Naive thymus-derived CD4-positive, alpha-beta T cell (primary cell): Measurements from ENCODE around the gene BCAS3. TPM values are rescaled to one million over a fixed set of nuclear protein-coding genes. Genes with fewer than 3 reads are reported as not detected.

Source experiments
- ATAC-seq: fragments of 150-1000 bp; cut with Tn5 transposase; 2 replicates; pipeline ENCODE4 v1.10.0; 2021; ENCODE audit warnings: mild to moderate bottlenecking, moderate library complexity
- CTCF ChIA-PET: fragments of 350-600 bp; sonication (Branson Sonifier 250); formaldehyde crosslinking; loops from one replicate; lab custom pipeline; 2021; ENCODE audit warnings: antibody characterized with exemption; lab: Charles Lee
- POLR2A ChIA-PET: fragments of 350-600 bp; sonication (Branson Sonifier 250); formaldehyde crosslinking; loops from one replicate; lab custom pipeline; 2021; ENCODE audit warnings: antibody characterized with exemption, inconsistent platforms; lab: Charles Lee
- DNase-seq, 9 donors: peaks; one replicate each; pipeline versions ENCODE4 v3.0.0 to v3.0.0-alpha.2; 2020 to 2022; ENCODE audit warnings: mixed read lengths in 1 of 9
- H3K27ac ChIP-seq: one replicate; pipeline ENCODE4 v1.7.0; 2013; ENCODE audit warnings: mild to moderate bottlenecking, low read depth, low read length, moderate library complexity
- H3K27me3 ChIP-seq, 2 donors: one replicate each; pipeline ENCODE4 v1.7.0; 2013; ENCODE audit warnings: low read length in 2 of 2, mild to moderate bottlenecking in 2 of 2, moderate library complexity in 2 of 2; ENCODE audit not compliant: control insufficient read depth in 2 of 2, insufficient read depth in 2 of 2
- H3K36me3 ChIP-seq, 3 experiments: 1 replicate in 2 of 3; 2 replicates in 1 of 3; pipeline ENCODE4 v1.7.0; 2013; ENCODE audit warnings: low read length in 3 of 3, mild to moderate bottlenecking in 3 of 3, moderate library complexity in 1 of 3; ENCODE audit not compliant: insufficient read depth in 3 of 3, control insufficient read depth in 2 of 3
- H3K4me1 ChIP-seq, 2 donors: one replicate each; pipeline ENCODE4 v1.7.0; 2013; ENCODE audit warnings: low read length in 2 of 2, mild to moderate bottlenecking in 2 of 2, moderate library complexity in 1 of 2; ENCODE audit not compliant: control insufficient read depth in 2 of 2, insufficient read depth in 2 of 2
- H3K4me3 ChIP-seq: 2 replicates; pipeline ENCODE4 v1.7.0; 2013; ENCODE audit warnings: mild to moderate bottlenecking, low read length
- H3K9me3 ChIP-seq, 3 experiments: 1 replicate in 2 of 3; 2 replicates in 1 of 3; pipeline ENCODE4 v1.7.0; 2013; ENCODE audit warnings: low read length in 3 of 3; ENCODE audit not compliant: control insufficient read depth in 2 of 3
- H3K27ac Mint-ChIP-seq, 9 donors: one replicate each; pipeline ENCODE4 v1.8.0; 2020 to 2022; ENCODE audit warnings: mixed read lengths in 9 of 9, mild to moderate bottlenecking in 8 of 9, moderate library complexity in 5 of 9, inconsistent platforms in 2 of 9
- H3K27me3 Mint-ChIP-seq, 5 donors: one replicate each; pipeline ENCODE4 v1.8.0; 2021 to 2022; ENCODE audit warnings: mixed read lengths in 5 of 5, mild to moderate bottlenecking in 1 of 5
- H3K36me3 Mint-ChIP-seq, 5 donors: one replicate each; pipeline ENCODE4 v1.8.0; 2020 to 2022; ENCODE audit warnings: mixed read lengths in 5 of 5, mild to moderate bottlenecking in 3 of 5, inconsistent platforms in 1 of 5
- H3K4me1 Mint-ChIP-seq, 7 donors: one replicate each; pipeline ENCODE4 v1.8.0; 2020 to 2022; ENCODE audit warnings: mixed read lengths in 7 of 7, mild to moderate bottlenecking in 3 of 7, inconsistent platforms in 1 of 7
- H3K4me3 Mint-ChIP-seq, 10 donors: one replicate each; pipeline ENCODE4 v1.8.0; 2020 to 2022; ENCODE audit warnings: mild to moderate bottlenecking in 10 of 10, mixed read lengths in 10 of 10, moderate library complexity in 6 of 10, inconsistent platforms in 2 of 10
- H3K9me3 Mint-ChIP-seq, 11 donors: one replicate each; pipeline ENCODE4 v1.8.0; 2020 to 2022; ENCODE audit warnings: mixed read lengths in 11 of 11, mild to moderate bottlenecking in 4 of 11, inconsistent platforms in 1 of 11, moderate library complexity in 1 of 11
- intact Hi-C, 2 donors: fragments of 100-400 bp; cut with micrococcal nuclease; formaldehyde crosslinking; loops; one replicate each; pipeline ENCODE4 v1.15.1; 2023
- polyA plus RNA-seq, 2 donors: library from polyadenylated mRNA; unstranded; fragments of 300-500 nt; fragmentation: Illumina TruSeq; gene quantifications; one replicate each; pipeline ENCODE4 v1.2.3, GENCODE V29; 2021
- total RNA-seq, 6 experiments: library from RNA in 5 of 6; stranded (reverse) in 5 of 6; gene quantifications; 1 replicate in 5 of 6; 2 replicates in 1 of 6; pipeline ENCODE4 v1.2.3 and lab custom pipeline; 2021 to 2026

Gene BCAS3
- total and polyA plus RNA-seq, 7 experiments from 2014 or later: 18.4 to 57.8 (median 37.5) TPM

GRCh38 chr17:61253362-61253761 is 575.7 kb downstream of the BCAS3 start:
- H3K27ac Mint-ChIP-seq: no peak overlapping the region
- no peak for DNase-seq
- no peaks in the 10 kb centered on the region for H3K4me1 ChIP-seq
- no peaks in the 10 kb centered on the region for H3K27me3 ChIP-seq
- H3K4me3 ChIP-seq: no peak overlapping the region
- H3K27ac ChIP-seq: no peak overlapping the region
- H3K9me3 ChIP-seq: no peaks in the 10 kb centered on the region
- no peaks in the 10 kb centered on the region for H3K27me3 Mint-ChIP-seq
- H3K36me3 Mint-ChIP-seq: peaks cover 0 to 9% (median 0%) of the 10 kb centered on the region in 5 donors
- ATAC-seq: no peak
- CTCF ChIA-PET: no interaction called here
- H3K4me3 Mint-ChIP-seq: no peak overlapping the region
- intact Hi-C loops: no loop called here
- peaks cover 0 to 27% (median 8%) of the 10 kb centered on the region in 7 donors for H3K4me1 Mint-ChIP-seq
- POLR2A ChIA-PET: no interaction called here
- H3K9me3 Mint-ChIP-seq: peaks cover 0 to 1% (median 0%) of the 10 kb centered on the region in 11 donors
- H3K36me3 ChIP-seq: no peaks in the 10 kb centered on the region

- intact Hi-C loops: no loop called here
- H3K4me1 ChIP-seq: no peaks in the 10 kb centered on the region
- ChIA-PET CTCF (no interaction called here), POLR2A (no interaction called here)
- H3K27ac ChIP-seq: no peak overlapping the region
- Mint-ChIP-seq H3K27ac (no peak overlapping the region), H3K4me3 (no peak overlapping the region), H3K9me3 (peaks cover 0 to 1% (median 0%) of the 10 kb centered on the region in 11 donors), H3K27me3 (no peaks in the 10 kb centered on the region), H3K36me3 (peaks cover 0 to 9% (median 0%) of the 10 kb centered on the region in 5 donors), H3K4me1 (peaks cover 0 to 25% (median 8%) of the 10 kb centered on the region in 7 donors)
- H3K27me3 ChIP-seq: no peaks in the 10 kb centered on the region
- no peaks in the 10 kb centered on the region for H3K36me3 ChIP-seq
- no peak overlapping the region for H3K4me3 ChIP-seq
- DNase-seq: no peak
- no peak for ATAC-seq
- H3K9me3 ChIP-seq: no peaks in the 10 kb centered on the region
Observed at GRCh38 chr17:61253937-61254574, 576.4 kb downstream of the BCAS3 start.

DNA sequence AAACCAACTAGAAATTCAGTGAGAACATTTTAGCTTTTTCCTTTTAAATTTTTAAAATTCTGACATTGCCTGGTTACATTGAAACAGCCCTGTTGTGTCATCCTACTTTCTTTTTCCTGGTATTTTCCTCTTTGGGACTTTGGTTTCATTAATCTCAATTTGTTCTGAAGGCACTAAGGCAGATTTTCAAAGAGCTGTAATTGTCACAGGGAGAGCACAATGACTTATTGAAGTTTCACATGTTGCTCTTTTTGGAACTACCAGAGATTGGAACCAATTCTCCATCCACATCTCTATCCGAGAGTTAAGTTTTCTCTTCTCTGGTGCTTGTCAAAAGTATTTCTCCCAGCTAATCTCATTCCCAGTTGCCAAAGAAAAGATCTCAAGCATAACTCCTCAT is 577.3 kb downstream of the BCAS3 start:
- peaks cover 0 to 25% (median 8%) of the 10 kb centered on the region in 7 donors for H3K4me1 Mint-ChIP-seq
- Histone ChIP-seq H3K36me3 (no peaks in the 10 kb centered on the region), H3K27ac (no peak overlapping the region), H3K27me3 (no peaks in the 10 kb centered on the region), H3K4me3 (no peak overlapping the region), H3K4me1 (no peaks in the 10 kb centered on the region), H3K9me3 (no peaks in the 10 kb centered on the region)
- no peak for DNase-seq
- ChIA-PET POLR2A (no interaction called here), CTCF (no interaction called here)
- H3K27ac Mint-ChIP-seq: no peak overlapping the region
- H3K9me3 Mint-ChIP-seq: peaks cover 0 to 1% (median 0%) of the 10 kb centered on the region in 11 donors
- peaks cover 0 to 9% (median 0%) of the 10 kb centered on the region in 5 donors for H3K36me3 Mint-ChIP-seq
- no peak for ATAC-seq
- intact Hi-C loops: no loop called here
- H3K27me3 Mint-ChIP-seq: no peaks in the 10 kb centered on the region
- no peak overlapping the region for H3K4me3 Mint-ChIP-seq

- Histone ChIP-seq H3K36me3 (no peaks in the 10 kb centered on the region), H3K27ac (no peak overlapping the region), H3K27me3 (no peaks in the 10 kb centered on the region), H3K9me3 (no peaks in the 10 kb centered on the region), H3K4me3 (no peak overlapping the region), H3K4me1 (no peaks in the 10 kb centered on the region)
- Mint-ChIP-seq H3K9me3 (peaks cover 0 to 1% (median 0%) of the 10 kb centered on the region in 11 donors), H3K27ac (no peak overlapping the region), H3K36me3 (peaks cover 0 to 4% (median 0%) of the 10 kb centered on the region in 5 donors), H3K27me3 (no peaks in the 10 kb centered on the region), H3K4me1 (peaks cover 0 to 20% (median 5%) of the 10 kb centered on the region in 7 donors), H3K4me3 (no peak overlapping the region)
- DNase-seq (no peak), ATAC-seq (no peak)
- CTCF ChIA-PET: no interaction called here
- intact Hi-C loops: no loop called here
- POLR2A ChIA-PET: no interaction called here
Observed at GRCh38 chr17:61255647-61256046, 578.0 kb downstream of the BCAS3 start.

GRCh38 chr17:61259360-61259759 is 581.7 kb downstream of the BCAS3 start:
- Histone ChIP-seq H3K27me3 (no peaks in the 10 kb centered on the region), H3K9me3 (no peaks in the 10 kb centered on the region), H3K36me3 (no peaks in the 10 kb centered on the region), H3K27ac (no peak overlapping the region), H3K4me1 (no peaks in the 10 kb centered on the region), H3K4me3 (no peak overlapping the region)
- intact Hi-C loops: no loop called here
- peaks cover 0 to 6% (median 0%) of the 10 kb centered on the region in 7 donors for H3K4me1 Mint-ChIP-seq
- ChIA-PET POLR2A (no interaction called here), CTCF (no interaction called here)
- no peaks in the 10 kb centered on the region for H3K9me3 Mint-ChIP-seq
- H3K27me3 Mint-ChIP-seq: no peaks in the 10 kb centered on the region
- ATAC-seq: no peak
- H3K4me3 Mint-ChIP-seq: no peak overlapping the region
- DNase-seq: no peak
- peaks cover 0 to 2% (median 0%) of the 10 kb centered on the region in 5 donors for H3K36me3 Mint-ChIP-seq
- H3K27ac Mint-ChIP-seq: no peak overlapping the region

DNA sequence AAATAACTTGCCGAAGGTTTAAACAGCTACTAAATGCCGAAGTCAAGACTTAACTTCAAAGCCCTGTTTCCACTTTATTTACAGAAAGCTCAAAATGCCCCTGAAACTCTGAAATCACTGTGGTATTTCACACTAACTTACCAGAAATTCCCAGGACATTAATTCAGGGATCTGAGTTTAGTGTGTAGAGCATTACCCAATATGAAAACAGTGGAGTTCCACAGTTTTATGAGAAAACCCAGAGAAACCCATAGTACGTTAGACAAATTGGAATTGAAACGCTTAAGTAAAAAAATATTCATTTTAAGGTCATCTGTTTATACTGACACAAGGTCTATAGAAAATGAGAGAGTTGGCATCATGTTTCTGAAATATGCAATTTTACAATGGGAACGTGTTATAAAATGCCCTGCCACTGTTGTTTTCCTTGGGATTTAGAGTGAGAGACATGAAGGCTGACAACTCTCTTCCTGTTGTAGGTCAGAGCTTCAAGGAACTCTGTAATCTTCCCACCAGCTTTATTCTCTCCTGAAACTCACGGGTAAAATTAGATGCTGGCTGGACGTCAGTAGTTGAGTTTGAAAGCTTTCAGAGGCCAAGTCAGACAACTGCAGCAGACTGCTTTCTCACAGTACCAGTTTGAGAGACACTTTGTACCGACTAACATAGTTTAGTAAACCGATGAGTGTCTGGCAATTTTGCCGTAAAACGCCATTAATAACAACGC is 582.6 kb downstream of the BCAS3 start:
- no peak for DNase-seq
- Histone ChIP-seq H3K27me3 (no peaks in the 10 kb centered on the region), H3K4me3 (no peak overlapping the region), H3K36me3 (no peaks in the 10 kb centered on the region), H3K4me1 (no peaks in the 10 kb centered on the region), H3K27ac (no peak overlapping the region), H3K9me3 (no peaks in the 10 kb centered on the region)
- no peaks in the 10 kb centered on the region for H3K27me3 Mint-ChIP-seq
- ATAC-seq: no peak
- ChIA-PET POLR2A (no interaction called here), CTCF (no interaction called here)
- no peak overlapping the region for H3K4me3 Mint-ChIP-seq
- no peaks in the 10 kb centered on the region for H3K9me3 Mint-ChIP-seq
- H3K27ac Mint-ChIP-seq: no peak overlapping the region
- intact Hi-C loops: no loop called here
- H3K36me3 Mint-ChIP-seq: peaks cover 0 to 2% (median 0%) of the 10 kb centered on the region in 5 donors
- peaks cover 0 to 3% (median 0%) of the 10 kb centered on the region in 7 donors for H3K4me1 Mint-ChIP-seq
